K562 treated with DMSO at 1 percent for 24 hours (cell line): Measurements from ENCODE around the gene CCDC38. TPM values are rescaled to one million over a fixed set of nuclear protein-coding genes. Genes with fewer than 3 reads are reported as not detected.

Source experiments
- total RNA-seq: library from RNA; unstranded; fragments of 300-600 nt; gene quantifications from 2 replicates; pipeline ENCODE4 v1.2.3, GENCODE V29; 2022; ENCODE audit warnings: low read depth; ENCODE audit not compliant: insufficient read depth

The CCDC38 gene
- not detected in 2 replicates for total RNA-seq

DNA sequence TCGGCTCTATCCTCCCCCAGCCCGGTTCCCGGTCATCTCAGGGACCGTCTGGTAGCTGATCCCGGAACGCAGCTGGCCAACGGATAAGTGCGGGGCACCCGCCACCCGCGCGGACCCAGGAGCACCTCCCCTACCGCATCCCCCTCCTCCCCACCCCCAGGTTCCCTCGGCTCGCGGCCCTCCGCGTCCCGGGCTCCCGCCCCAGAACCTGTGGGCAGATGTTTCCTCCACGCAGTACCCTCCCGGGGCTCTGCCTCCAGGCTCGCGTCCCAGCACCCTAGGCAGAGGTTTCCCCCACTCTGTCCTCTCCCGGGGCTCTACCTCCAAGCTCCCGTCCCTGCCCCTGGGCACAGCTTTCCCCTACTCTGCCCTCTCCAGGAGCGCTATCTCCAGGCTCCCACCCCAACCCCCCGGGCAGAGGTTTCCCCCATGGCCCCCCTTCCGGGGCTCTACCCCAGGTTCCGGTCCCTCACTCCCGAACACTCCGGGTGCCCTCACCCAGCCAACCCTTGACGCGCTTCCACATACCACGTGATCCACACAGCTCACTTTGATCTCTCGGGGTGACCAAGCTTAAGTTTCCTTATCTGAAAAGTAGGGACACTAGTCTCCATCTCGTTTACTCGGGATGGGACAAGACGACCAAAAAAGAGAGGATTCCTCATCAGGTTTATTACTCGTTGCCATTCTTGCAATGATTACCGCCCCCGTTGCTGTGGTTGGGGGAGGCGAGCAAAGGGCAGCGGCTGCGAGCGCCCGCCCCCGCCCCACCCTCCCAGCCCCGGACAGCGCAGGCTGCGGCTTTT is at the start of gene CCDC38:
TSS of gene CCDC38 (minus strand) at position 91 of the 806 bp plus-strand sequence. CDS start 6,105 bp downstream, outside the sequence.

DNA sequence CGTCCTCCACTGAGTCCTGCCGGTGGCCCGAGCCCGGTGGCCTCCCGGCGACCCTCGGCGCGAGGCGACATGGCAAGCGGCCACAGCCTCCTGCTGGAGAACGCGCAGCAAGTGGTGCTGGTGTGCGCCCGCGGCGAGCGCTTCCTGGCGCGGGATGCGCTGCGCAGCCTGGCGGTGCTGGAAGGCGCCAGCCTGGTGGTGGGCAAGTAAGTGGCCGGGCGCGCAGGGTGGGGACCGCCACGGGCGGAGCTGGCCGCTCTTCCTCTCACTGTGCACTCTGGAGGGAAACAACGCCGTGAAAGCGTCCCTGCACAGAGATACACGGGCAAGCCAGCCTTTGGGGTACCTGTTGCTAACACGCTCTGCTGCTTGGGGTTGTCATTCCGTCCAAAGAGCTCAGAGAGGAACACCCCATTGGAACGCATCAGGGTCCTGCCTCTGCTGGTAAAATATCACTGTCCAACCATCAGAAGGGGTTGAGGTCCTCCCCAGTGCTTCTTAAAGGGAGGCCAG is 972 bp upstream of the CCDC38 start, which contains the start of gene AMDHD1:
TSS of gene AMDHD1 (plus strand) at position 2 of the 513 bp plus-strand sequence. CDS start at position 70, 68 bp downstream.

DNA sequence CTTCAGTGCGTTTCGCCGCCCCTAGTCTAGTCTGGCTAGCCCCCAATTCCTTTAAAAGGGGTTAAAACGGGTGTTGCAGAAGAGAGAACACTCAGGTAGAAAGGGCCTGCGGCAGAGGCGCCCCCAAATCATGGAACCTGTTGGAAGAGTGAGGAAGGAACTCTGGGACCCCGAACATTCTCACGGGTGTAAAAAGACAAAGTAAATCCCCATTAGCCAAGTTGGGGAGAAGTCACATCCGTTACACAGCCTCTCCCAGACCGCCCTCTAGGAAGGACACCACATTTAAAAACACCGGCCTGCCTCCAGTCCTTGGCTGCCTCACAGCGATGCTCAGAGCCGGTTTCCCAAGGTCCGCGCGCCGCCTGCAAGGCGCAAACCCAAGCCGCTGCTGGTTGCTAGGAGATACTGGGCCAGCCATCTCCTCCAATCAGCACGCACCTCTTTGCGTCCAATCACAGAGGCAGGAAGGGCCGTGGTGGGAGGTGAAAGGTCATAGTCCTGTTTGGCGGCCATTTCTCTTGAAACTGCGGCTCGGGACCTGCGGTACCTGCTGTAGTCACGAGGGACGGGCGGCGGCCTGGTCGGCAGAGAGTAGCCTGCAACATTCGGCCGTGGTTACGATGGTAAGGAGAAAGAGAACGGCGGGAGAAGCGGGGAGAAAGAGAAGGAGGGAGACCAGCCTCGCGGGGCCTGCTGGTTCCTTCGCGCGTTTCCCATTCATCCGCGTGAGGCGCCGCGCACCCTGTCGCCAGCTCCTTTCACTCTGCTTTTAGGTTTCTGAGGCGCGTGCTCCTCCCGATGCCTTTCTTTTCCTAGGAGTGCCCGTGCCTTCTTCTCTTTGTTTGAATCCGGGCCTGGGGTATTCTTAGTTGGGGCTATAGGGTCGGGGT is 83.7 kb downstream of the CCDC38 start, which contains the start of gene SNRPF:
TSS of gene SNRPF (plus strand) at position 502 of the 893 bp plus-strand sequence. CDS start at position 624, 122 bp downstream.

Other genes with a start within 250 kb of the CCDC38 start
- gene NTN4, start 151.8 kb downstream of the CCDC38 start, total RNA-seq: not detected in 2 replicates
- gene SNRPF, start 83.7 kb downstream of the CCDC38 start, total RNA-seq: 15.6 and 19.0 TPM in 2 replicates
- not detected in 2 replicates for gene AMDHD1, start 717 bp upstream of the CCDC38 start, total RNA-seq
- 0.07 TPM in 1 of 2 replicates, not detected in the other for gene HAL, start 53.7 kb upstream of the CCDC38 start, total RNA-seq
- gene LTA4H, start 93.0 kb upstream of the CCDC38 start, total RNA-seq: 46.6 and 51.5 TPM in 2 replicates